ENCODE results near the gene PRRC2B.

- TF ChIP-seq CTCF (IDR thresholded peaks at IDR 0.05), result no peak
- no peak for TF ChIP-seq POLR2A (IDR thresholded peaks at IDR 0.05)
Measured at GRCh38 chr9:131496844-131497405, 103.0 kb downstream of the PRRC2B start.
